PC-3 (cell line): ENCODE data around the gene PRKN. TPM values are rescaled to one million over a fixed set of nuclear protein-coding genes. Genes with fewer than 3 reads are reported as not detected.

Experiments used
- ATAC-seq: fragments of 200-7000 bp; cut with Tn5 transposase; 2 replicates; pipeline ENCODE4 v1.9.1; 2020; ENCODE audit warnings: mild to moderate bottlenecking, moderate library complexity
- BruUV-seq: library from RNA; stranded (reverse); fragments of 400-500 nt; replicated peaks from 2 replicates; lab custom pipeline; 2021; lab: Mats Ljungman, UMichigan
- CTCF ChIA-PET: fragments of 300-600 bp; sonication (Branson Sonifier 250); formaldehyde crosslinking; loops from one replicate; lab custom pipeline; 2022; ENCODE audit warnings: antibody characterized with exemption; lab: Charles Lee
- POLR2A ChIA-PET: fragments of 300-600 bp; sonication (Branson Sonifier 250); formaldehyde crosslinking; loops from one replicate; lab custom pipeline; 2022; ENCODE audit warnings: antibody characterized with exemption; ENCODE audit not compliant: unreplicated experiment; lab: Charles Lee
- DNase-seq: peaks from one replicate; pipeline ENCODE4 v3.0.0-alpha.2; 2015
- H2AFZ ChIP-seq: fragments of 300-600 bp; sonication (generic); 2 replicates; pipeline ENCODE4 v1.6.0; 2016; ENCODE audit warnings: antibody characterized with exemption, low read length
- H3F3A ChIP-seq: fragments of 300-600 bp; sonication (generic); one replicate; pipeline ENCODE4 v1.6.0; 2017; ENCODE audit warnings: antibody characterized with exemption, low read length, control low read depth, mild to moderate bottlenecking; ENCODE audit not compliant: unreplicated experiment
- H3K27ac ChIP-seq: fragments of 300-600 bp; sonication (generic); 2 replicates; pipeline ENCODE4 v1.5.1; 2016; ENCODE audit warnings: mild to moderate bottlenecking, low read length
- H3K27me3 ChIP-seq: fragments of 300-600 bp; sonication (generic); 2 replicates; pipeline ENCODE4 v1.6.1; 2016; ENCODE audit warnings: low read length, mixed read lengths
- H3K36me3 ChIP-seq: fragments of 300-600 bp; sonication (generic); 2 replicates; pipeline ENCODE4 v1.6.1; 2016; ENCODE audit warnings: low read depth, mixed run types, low read length, mixed read lengths
- H3K4me1 ChIP-seq: fragments of 300-600 bp; sonication (generic); 2 replicates; pipeline ENCODE4 v1.5.1; 2016; ENCODE audit warnings: low read length; ENCODE audit not compliant: insufficient read depth
- H3K4me2 ChIP-seq: fragments of 300-600 bp; sonication (generic); 2 replicates; pipeline ENCODE4 v1.6.0; 2016; ENCODE audit warnings: low read length
- H3K4me3 ChIP-seq: fragments of 300-600 bp; sonication (generic); 2 replicates; pipeline ENCODE4 v1.5.1; 2016; ENCODE audit warnings: mild to moderate bottlenecking, low read length, mixed read lengths
- H3K79me2 ChIP-seq: fragments of 300-600 bp; sonication (generic); 2 replicates; pipeline ENCODE4 v1.6.1; 2017; ENCODE audit warnings: low read length, mixed read lengths
- H3K9ac ChIP-seq: fragments of 300-600 bp; sonication (generic); 2 replicates; pipeline ENCODE4 v1.6.0; 2016; ENCODE audit warnings: mild to moderate bottlenecking, low read length
- H3K9me2 ChIP-seq: fragments of 300-600 bp; sonication (generic); replicated peaks from 2 replicates; pipeline ENCODE4 v1.6.1; 2016; ENCODE audit warnings: mixed run types, low read length, mixed read lengths
- H3K9me3 ChIP-seq: fragments of 300-600 bp; sonication (generic); 2 replicates; pipeline ENCODE4 v1.6.1; 2016; ENCODE audit warnings: low read length, mixed read lengths
- H4K20me1 ChIP-seq: fragments of 300-600 bp; sonication (generic); 2 replicates; pipeline ENCODE4 v1.6.1; 2016; ENCODE audit warnings: low read length, mixed read lengths
- EZH2 ChIP-seq: fragments of 300-600 bp; sonication (generic); IDR thresholded peaks from one replicate; pipeline ENCODE4 v1.6.1; 2017; ENCODE audit warnings: antibody characterized with exemption, mild to moderate bottlenecking, low read length; ENCODE audit not compliant: unreplicated experiment
- EZH2phosphoT487 ChIP-seq: fragments of 300-600 bp; sonication (generic); IDR thresholded peaks from 2 replicates; pipeline ENCODE4 v1.6.1; 2018; ENCODE audit warnings: mild to moderate bottlenecking, antibody characterized with exemption, low read length, borderline replicate concordance
- intact Hi-C: fragments of 100-400 bp; cut with micrococcal nuclease; formaldehyde crosslinking; loops from 2 replicates; pipeline ENCODE4 v1.9.0; 2023
- total RNA-seq: library from RNA; depleted of rRNA; stranded (reverse); fragments of >200 nt; gene quantifications from 2 replicates; pipeline ENCODE4 v1.2.3, GENCODE V29; 2014
- TF ChIP-seq, protein P1 (sequence below): fragments of 300-600 bp; sonication (generic); conservative IDR thresholded peaks from 2 replicates; pipeline ENCODE4 v1.5.1; 2017; ENCODE audit warnings: antibody characterized with exemption, low read depth, mild to moderate bottlenecking, low read length

Gene PRKN
- total RNA-seq, 1 experiment from 2014 or later, result not detected

DNA sequence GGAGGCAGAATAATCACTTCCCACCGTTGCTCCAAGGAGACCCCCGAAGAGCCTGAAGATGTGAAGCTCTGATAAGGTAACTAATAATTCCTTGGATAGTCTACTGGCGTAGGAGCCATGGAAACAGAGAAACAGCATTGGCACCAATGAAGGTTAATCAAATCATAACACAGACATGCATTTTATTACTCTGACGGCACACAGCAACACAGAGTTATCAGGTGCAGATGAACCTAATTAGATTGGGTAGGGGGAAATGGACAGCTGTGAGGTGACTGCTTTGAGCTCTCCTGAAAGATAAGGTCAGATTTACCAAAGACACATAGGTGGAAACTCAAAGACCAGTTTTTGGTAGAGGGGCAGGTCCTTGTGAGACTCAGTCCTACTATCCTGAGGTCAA lies 909.7 kb downstream of the PRKN start:
- CTCF ChIA-PET, result no interaction called here
- intact Hi-C loops, result no loop called here
- TF ChIP-seq EZH2 (no peak), EZH2phosphoT487 (no peak)
- TF ChIP-seq, protein P1, sequence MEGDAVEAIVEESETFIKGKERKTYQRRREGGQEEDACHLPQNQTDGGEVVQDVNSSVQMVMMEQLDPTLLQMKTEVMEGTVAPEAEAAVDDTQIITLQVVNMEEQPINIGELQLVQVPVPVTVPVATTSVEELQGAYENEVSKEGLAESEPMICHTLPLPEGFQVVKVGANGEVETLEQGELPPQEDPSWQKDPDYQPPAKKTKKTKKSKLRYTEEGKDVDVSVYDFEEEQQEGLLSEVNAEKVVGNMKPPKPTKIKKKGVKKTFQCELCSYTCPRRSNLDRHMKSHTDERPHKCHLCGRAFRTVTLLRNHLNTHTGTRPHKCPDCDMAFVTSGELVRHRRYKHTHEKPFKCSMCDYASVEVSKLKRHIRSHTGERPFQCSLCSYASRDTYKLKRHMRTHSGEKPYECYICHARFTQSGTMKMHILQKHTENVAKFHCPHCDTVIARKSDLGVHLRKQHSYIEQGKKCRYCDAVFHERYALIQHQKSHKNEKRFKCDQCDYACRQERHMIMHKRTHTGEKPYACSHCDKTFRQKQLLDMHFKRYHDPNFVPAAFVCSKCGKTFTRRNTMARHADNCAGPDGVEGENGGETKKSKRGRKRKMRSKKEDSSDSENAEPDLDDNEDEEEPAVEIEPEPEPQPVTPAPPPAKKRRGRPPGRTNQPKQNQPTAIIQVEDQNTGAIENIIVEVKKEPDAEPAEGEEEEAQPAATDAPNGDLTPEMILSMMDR, result no peak
- ATAC-seq, result no peak
- no peak overlapping the region for H3K9ac ChIP-seq
- POLR2A ChIA-PET, result no interaction called here
- no peaks in the 10 kb centered on the region for H3K9me3 ChIP-seq
- peaks cover 23% of the 10 kb centered on the region; the same call in 1 of the 2 replicates for H3K27me3 ChIP-seq
- no peaks in the 10 kb centered on the region for H3F3A ChIP-seq
- H3K4me2 ChIP-seq, result no peak overlapping the region
- H3K36me3 ChIP-seq, result no peaks in the 10 kb centered on the region
- no TSS peak for BruUV-seq
- H3K4me1 ChIP-seq, result no peaks in the 10 kb centered on the region
- no peak overlapping the region for H3K27ac ChIP-seq
- DNase-seq, result no peak
- no peaks in the 10 kb centered on the region for H3K9me2 ChIP-seq
- no peaks in the 10 kb centered on the region for H4K20me1 ChIP-seq
- H3K79me2 ChIP-seq, result no peaks in the 10 kb centered on the region
- no peak overlapping the region for H3K4me3 ChIP-seq
- no peak overlapping the region for H2AFZ ChIP-seq

DNA sequence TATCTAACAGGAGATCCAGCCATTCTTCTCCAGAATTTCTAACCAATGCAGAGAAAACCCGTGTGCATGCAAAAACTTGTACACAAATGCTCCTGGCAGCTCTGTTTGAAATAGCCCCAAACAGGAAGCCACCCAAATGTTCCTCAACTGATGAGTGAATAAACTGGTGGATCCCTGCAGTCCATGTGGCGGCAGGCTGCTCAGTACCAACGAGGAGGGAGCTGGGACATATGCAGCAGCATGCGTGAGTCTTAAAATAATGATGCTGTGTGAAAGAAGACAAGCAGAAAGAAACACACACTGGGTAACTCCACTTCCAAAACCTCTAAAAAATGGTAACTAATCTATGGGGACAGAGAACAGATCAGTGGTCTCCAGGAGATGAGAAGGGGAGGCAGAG lies 911.6 kb downstream of the PRKN start:
- Histone ChIP-seq H3K9me2 (no peaks in the 10 kb centered on the region), H3K27me3 (peaks cover 17% of the 10 kb centered on the region; the same call in 1 of the 2 replicates), H3K4me2 (no peak overlapping the region), H3K79me2 (no peaks in the 10 kb centered on the region), H3F3A (no peaks in the 10 kb centered on the region), H3K9ac (no peak overlapping the region), H3K9me3 (no peaks in the 10 kb centered on the region), H2AFZ (no peak overlapping the region), H3K4me1 (no peaks in the 10 kb centered on the region), H4K20me1 (no peaks in the 10 kb centered on the region), H3K4me3 (no peak overlapping the region), H3K27ac (no peak overlapping the region), H3K36me3 (no peaks in the 10 kb centered on the region)
- ATAC-seq, result no peak
- DNase-seq, result no peak
- CTCF ChIA-PET, result no interaction called here
- intact Hi-C loops, result no loop called here
- no peak for TF ChIP-seq EZH2
- TF ChIP-seq, protein P1, result no peak
- TF ChIP-seq EZH2phosphoT487, result no peak
- no TSS peak for BruUV-seq
- POLR2A ChIA-PET, result no interaction called here

- ATAC-seq (no peak), DNase-seq (no peak)
- Histone ChIP-seq H3K36me3 (no peaks in the 10 kb centered on the region), H3K9me2 (no peaks in the 10 kb centered on the region), H3F3A (no peaks in the 10 kb centered on the region), H4K20me1 (no peaks in the 10 kb centered on the region), H3K9me3 (no peaks in the 10 kb centered on the region), H3K27ac (no peak overlapping the region), H3K79me2 (no peaks in the 10 kb centered on the region), H3K4me1 (no peaks in the 10 kb centered on the region), H3K27me3 (peaks cover 15% of the 10 kb centered on the region; the same call in 1 of the 2 replicates), H3K9ac (no peak overlapping the region), H2AFZ (no peak overlapping the region), H3K4me2 (no peak overlapping the region), H3K4me3 (no peak overlapping the region)
- intact Hi-C loops, result no loop called here
- TF ChIP-seq EZH2phosphoT487 (no peak), EZH2 (no peak)
- TF ChIP-seq, protein P1, result no peak
- CTCF ChIA-PET, result no interaction called here
- POLR2A ChIA-PET, result no interaction called here
- no TSS peak for BruUV-seq
Measured at GRCh38 chr6:161813156-161813555, 914.4 kb downstream of the PRKN start.
